ENCODE results near the gene PAFAH1B1. TPM values are rescaled to one million over a fixed set of nuclear protein-coding genes. Genes with fewer than 3 reads are reported as not detected.

The PAFAH1B1 gene
- total and polyA plus RNA-seq, 5 donors: 39.1 to 128 (median 104) TPM

DNA sequence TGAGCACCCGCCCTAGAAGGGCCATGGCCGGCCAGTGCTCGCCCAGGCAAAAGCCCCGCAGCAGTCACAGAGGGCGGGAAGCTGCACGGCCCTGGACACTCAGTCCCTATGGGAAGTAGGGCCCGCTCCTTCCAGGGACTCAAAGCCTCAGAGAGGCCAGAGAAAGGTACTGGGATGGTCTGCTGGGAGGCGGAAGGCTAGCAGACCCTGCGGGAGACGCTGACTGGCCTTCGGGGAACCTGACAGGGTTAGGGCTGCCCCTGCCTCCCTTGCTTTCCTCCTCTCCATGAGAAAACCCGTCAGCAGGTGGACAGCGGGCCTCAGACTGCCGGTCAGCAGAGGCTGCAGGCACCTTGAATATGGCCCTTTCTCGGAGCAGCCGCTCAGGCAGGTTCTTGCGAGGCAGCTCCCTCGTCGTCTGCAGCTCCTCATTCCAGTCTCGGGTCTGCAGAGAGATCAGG, 106.6 kb downstream of the PAFAH1B1 start:
- H3K4me1 ChIP-seq (ENCODE audit: control insufficient read depth, insufficient read depth, low read length): no peaks in the 10 kb centered on the region
- no peak overlapping the region for H3K4me3 ChIP-seq (ENCODE audit: low read length)
- 94% methylated on average over 20 of the region's 20 CpGs for WGBS
- ATAC-seq (no peak), DNase-seq (peak in 1 of 3 donors; percentile 37)
- no peak overlapping the region for H3K27ac ChIP-seq (ENCODE audit: low read length)
- intact Hi-C loops (cut with DNase I): no loop called here
- no peaks in the 10 kb centered on the region for H3K9me3 ChIP-seq (ENCODE audit: control insufficient read depth, low read length)
- H3K27me3 ChIP-seq (ENCODE audit: control insufficient read depth, insufficient read depth): no peaks in the 10 kb centered on the region

DNA sequence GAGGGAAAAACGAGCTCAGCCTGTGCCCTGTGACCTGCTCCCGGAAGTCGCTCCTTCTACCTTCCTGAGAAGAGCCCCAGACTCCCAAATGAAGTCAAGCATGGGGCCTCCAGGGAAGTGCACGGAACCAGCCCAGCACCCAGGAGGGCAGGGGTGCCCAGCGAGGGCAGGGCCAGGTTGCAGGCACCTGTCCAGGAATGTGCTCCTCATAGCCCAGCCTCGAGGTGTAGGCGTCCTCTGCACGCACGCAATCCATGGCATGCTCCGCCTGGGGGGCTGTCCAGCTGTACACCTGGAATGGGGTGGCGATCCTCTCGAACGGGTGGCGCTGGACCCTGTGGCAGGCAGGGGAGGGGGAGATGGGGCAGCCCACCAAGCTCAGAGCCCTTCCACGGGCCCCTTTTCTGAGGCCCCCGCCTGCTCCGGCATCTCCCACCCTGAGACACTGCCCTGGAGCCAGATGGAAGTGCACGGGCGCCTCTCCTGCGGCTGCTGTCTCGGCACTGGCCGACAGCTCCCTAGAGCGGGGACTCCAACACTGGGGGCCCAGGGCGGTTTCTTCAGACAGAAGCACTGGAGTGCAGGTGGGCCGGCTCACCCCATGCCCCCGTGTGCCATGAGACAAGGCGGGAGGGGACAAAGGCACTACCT, 107.2 kb downstream of the PAFAH1B1 start:
- no peaks in the 10 kb centered on the region for H3K4me1 ChIP-seq (ENCODE audit: control insufficient read depth, insufficient read depth, low read length)
- no peaks in the 10 kb centered on the region for H3K9me3 ChIP-seq (ENCODE audit: control insufficient read depth, low read length)
- no peaks in the 10 kb centered on the region for H3K27me3 ChIP-seq (ENCODE audit: control insufficient read depth, insufficient read depth)
- no peak overlapping the region for H3K4me3 ChIP-seq (ENCODE audit: low read length)
- H3K27ac ChIP-seq (ENCODE audit: low read length): no peak overlapping the region
- WGBS: 89% methylated on average over 27 of the region's 27 CpGs
- intact Hi-C loops (cut with DNase I): no loop called here
- ATAC-seq: no peak
- DNase-seq: peak in 1 of 3 donors; percentile 33

DNA sequence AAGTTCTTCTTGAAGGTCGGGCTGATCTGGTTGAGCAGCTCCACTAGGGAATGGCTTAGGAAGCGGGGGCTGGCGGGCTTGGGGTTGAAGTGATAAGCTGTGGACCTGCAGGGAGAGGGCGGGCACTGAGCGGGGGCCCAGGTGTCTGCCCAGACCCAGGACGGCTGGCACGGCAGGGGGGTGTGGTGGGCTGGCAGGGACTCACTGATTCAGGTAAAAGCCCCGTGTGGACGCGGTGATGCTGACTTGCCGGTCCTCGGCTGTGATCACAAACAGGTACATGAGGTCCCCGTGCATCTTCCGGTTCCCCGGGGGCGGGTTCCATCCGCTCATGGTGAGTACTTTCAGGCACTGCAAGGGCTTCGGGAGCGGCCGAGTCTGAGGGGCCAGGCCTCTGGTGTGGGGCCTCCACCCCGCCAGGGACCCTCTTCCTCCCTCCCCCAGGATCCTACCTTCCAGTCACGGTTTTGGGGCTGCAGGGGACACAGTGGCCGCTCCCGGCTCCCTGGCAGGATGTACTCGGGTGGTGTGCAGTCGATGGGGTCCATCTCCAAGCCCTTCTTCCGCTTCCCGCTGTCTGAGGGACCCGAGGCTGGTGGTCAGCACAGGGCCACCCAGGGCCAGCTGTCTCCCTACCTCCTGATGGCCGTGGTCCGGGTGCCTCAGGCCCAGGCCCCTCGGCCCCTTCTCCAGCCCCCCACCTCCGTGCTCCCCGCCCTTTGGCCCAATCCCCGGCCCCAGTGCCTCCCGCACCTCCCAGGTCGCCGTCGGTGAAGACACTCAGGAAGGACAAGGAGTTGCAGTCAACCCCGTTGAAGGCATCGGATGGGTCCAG, 107.9 kb downstream of the PAFAH1B1 start:
- 93% methylated on average over 41 of the region's 41 CpGs for WGBS
- H3K27me3 ChIP-seq (ENCODE audit: control insufficient read depth, insufficient read depth): no peaks in the 10 kb centered on the region
- no peak for ATAC-seq
- no peaks in the 10 kb centered on the region for H3K4me1 ChIP-seq (ENCODE audit: control insufficient read depth, insufficient read depth, low read length)
- H3K27ac ChIP-seq (ENCODE audit: low read length): no peak overlapping the region
- no peak overlapping the region for H3K4me3 ChIP-seq (ENCODE audit: low read length)
- DNase-seq: peak in 2 of 3 donors; percentile 53 to 57
- intact Hi-C loops (cut with DNase I): no loop called here
- H3K9me3 ChIP-seq (ENCODE audit: control insufficient read depth, low read length): no peaks in the 10 kb centered on the region

DNA sequence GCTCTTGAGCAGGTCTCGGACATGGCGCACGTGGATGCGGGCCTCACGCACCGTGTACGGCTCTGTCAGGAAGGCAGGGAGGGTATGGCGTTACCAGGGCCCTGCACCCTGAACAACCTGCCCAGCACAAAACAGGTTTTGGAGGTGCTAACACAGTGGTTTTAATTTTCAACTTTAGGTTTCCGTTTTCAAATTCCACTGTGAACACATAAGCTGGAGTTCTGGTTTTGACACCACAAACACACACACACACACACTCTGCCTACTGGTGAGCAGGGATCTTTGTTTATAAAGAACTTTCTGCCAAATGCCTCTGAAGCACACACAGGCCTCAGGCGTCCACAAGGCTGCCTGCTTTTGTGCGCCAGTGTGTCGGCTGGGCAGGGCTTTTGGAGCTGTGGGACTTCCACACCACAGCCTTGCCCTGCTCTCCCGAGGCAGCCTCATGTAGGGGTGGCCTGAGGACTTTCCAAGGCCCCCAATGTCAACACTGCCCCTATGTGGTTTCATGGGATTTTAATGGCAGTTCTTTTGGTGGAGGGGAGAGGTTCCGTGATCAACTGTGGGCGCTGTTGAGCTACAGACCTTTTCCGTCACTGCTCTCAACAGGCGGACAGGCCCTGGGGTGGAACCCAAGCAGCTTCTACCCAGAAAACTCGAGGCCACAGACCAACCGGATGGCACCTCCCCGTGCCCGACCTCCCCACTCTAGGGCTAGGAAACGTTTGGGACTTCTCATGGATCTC, 108.7 kb downstream of the PAFAH1B1 start:
- no peaks in the 10 kb centered on the region for H3K9me3 ChIP-seq (ENCODE audit: control insufficient read depth, low read length)
- WGBS: 90% methylated on average over 22 of the region's 22 CpGs
- no peaks in the 10 kb centered on the region for H3K27me3 ChIP-seq (ENCODE audit: control insufficient read depth, insufficient read depth)
- no peak overlapping the region for H3K27ac ChIP-seq (ENCODE audit: low read length)
- ATAC-seq (no peak), DNase-seq (peak in 1 of 3 donors; percentile 52)
- no peaks in the 10 kb centered on the region for H3K4me1 ChIP-seq (ENCODE audit: control insufficient read depth, insufficient read depth, low read length)
- no peak overlapping the region for H3K4me3 ChIP-seq (ENCODE audit: low read length)
- intact Hi-C loops (cut with DNase I): no loop called here

- no peak for DNase-seq
- no peak overlapping the region for H3K27ac ChIP-seq (ENCODE audit: low read length)
These were observed 109.7 kb downstream of the PAFAH1B1 start for GRCh38 chr17:2703181-2703580.

DNA sequence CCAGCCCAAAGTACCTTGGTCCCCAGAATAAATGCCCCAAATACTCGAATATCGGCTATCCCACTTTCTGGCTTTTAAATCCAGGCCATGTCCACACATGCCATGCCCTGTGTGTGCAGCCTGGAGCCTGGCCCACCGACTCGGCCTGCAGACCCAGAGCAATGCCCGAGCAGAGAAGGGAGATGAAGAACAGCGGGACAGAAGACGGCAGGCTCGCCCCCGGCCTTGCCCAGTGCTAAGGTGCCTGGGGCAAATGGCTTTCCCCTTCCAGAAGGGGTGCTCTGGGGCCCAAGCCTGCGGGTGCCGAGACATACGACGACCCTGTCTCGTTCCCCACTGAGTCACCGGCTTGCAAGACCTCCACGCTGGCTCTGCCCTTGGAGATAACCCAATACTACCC, 110.2 kb downstream of the PAFAH1B1 start:
- intact Hi-C loops (cut with DNase I): no loop called here
- Histone ChIP-seq H3K27me3 (ENCODE audit: control insufficient read depth, insufficient read depth) (no peaks in the 10 kb centered on the region), H3K9me3 (ENCODE audit: control insufficient read depth, low read length) (no peaks in the 10 kb centered on the region), H3K4me1 (ENCODE audit: control insufficient read depth, insufficient read depth, low read length) (peaks cover 2% of the 10 kb centered on the region), H3K4me3 (ENCODE audit: low read length) (no peak overlapping the region), H3K27ac (ENCODE audit: low read length) (no peak overlapping the region)
- WGBS: 90% methylated on average over 16 of the region's 16 CpGs
- ATAC-seq: no peak
- no peak for DNase-seq

More at GRCh38 chr17:2703181-2703580, 109.7 kb downstream of the PAFAH1B1 start:
- no peak overlapping the region for H3K4me3 ChIP-seq (ENCODE audit: low read length)
- H3K4me1 ChIP-seq (ENCODE audit: control insufficient read depth, insufficient read depth, low read length): no peaks in the 10 kb centered on the region
- no peaks in the 10 kb centered on the region for H3K27me3 ChIP-seq (ENCODE audit: control insufficient read depth, insufficient read depth)
- intact Hi-C loops (cut with DNase I): no loop called here
- H3K9me3 ChIP-seq (ENCODE audit: control insufficient read depth, low read length): no peaks in the 10 kb centered on the region
- 91% methylated on average over 20 of the region's 20 CpGs for WGBS
- no peak for ATAC-seq

- no peaks in the 10 kb centered on the region for H3K9me3 ChIP-seq (ENCODE audit: control insufficient read depth, low read length)
- WGBS: 80% methylated on average over 38 of the region's 38 CpGs
- ATAC-seq (no peak), DNase-seq (no peak)
- intact Hi-C loops (cut with DNase I): no loop called here
- H3K4me3 ChIP-seq (ENCODE audit: low read length): no peak overlapping the region
- peaks cover 4% of the 10 kb centered on the region for H3K4me1 ChIP-seq (ENCODE audit: control insufficient read depth, insufficient read depth, low read length)
- H3K27me3 ChIP-seq (ENCODE audit: control insufficient read depth, insufficient read depth): no peaks in the 10 kb centered on the region
- no peak overlapping the region for H3K27ac ChIP-seq (ENCODE audit: low read length)
These were observed 110.8 kb downstream of the PAFAH1B1 start for GRCh38 chr17:2704031-2704889.

GRCh38 chr17:2704890-2705248, 111.4 kb downstream of the PAFAH1B1 start:
- Histone ChIP-seq H3K4me3 (ENCODE audit: low read length) (no peak overlapping the region), H3K4me1 (ENCODE audit: control insufficient read depth, insufficient read depth, low read length) (peaks cover 7% of the 10 kb centered on the region), H3K27ac (ENCODE audit: low read length) (no peak overlapping the region), H3K9me3 (ENCODE audit: control insufficient read depth, low read length) (no peaks in the 10 kb centered on the region), H3K27me3 (ENCODE audit: control insufficient read depth, insufficient read depth) (no peaks in the 10 kb centered on the region)
- 61% methylated on average over 4 of the region's 4 CpGs for WGBS
- DNase-seq (no peak), ATAC-seq (no peak)
- intact Hi-C loops (cut with DNase I): no loop called here

- H3K27me3 ChIP-seq (ENCODE audit: control insufficient read depth, insufficient read depth): no peaks in the 10 kb centered on the region
- WGBS: 87% methylated on average over 7 of the region's 7 CpGs
- no peaks in the 10 kb centered on the region for H3K9me3 ChIP-seq (ENCODE audit: control insufficient read depth, low read length)
- DNase-seq (no peak), ATAC-seq (no peak)
- H3K4me1 ChIP-seq (ENCODE audit: control insufficient read depth, insufficient read depth, low read length): peaks cover 7% of the 10 kb centered on the region
- intact Hi-C loops (cut with DNase I): no loop called here
- no peak overlapping the region for H3K27ac ChIP-seq (ENCODE audit: low read length)
- H3K4me3 ChIP-seq (ENCODE audit: low read length): no peak overlapping the region
These were observed 111.8 kb downstream of the PAFAH1B1 start for GRCh38 chr17:2705263-2705662.
